Measurements from ENCODE around the gene CPEB4. TPM values are rescaled to one million over a fixed set of nuclear protein-coding genes. Genes with fewer than 3 reads are reported as not detected.

CPEB4 gene
- total and polyA plus RNA-seq, 2 donors (not counting 1 experiment from before 2014, with no cell fraction given): 8.4 to 26.0 TPM

DNA sequence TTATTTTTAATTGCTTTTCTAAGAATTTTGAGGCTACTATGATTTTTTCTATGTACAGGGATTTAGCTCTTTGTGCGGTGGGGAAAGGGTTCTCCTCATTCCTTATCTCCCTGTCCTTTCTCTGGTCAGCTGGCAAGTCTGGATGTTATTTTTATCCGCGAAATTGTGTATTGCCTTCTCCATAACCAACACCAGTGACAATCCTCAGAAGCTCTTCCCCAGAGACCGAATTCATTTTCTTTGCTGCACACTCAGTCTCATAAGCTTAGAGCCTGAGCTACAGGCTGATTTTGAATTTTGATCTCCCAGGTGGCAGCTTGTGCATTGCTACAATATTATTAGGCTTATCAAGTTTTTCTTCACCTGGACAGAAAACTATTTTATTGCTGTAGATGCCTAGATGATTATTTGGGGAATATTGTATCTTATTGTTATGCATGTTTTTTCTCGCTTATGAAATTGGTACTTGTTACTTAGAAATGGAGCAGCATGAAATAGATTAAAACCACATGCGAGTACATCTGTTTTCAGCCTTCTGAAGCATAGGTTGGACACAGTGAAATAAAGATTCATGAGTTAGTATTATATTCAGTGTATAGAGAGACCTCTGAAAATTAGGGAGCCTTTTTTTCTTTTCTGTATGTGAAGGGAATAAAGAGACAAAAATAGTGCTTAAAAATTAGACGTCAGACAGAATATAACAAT, 27.3 kb downstream of the CPEB4 start:
- no peak overlapping the region for H2AFZ ChIP-seq (ENCODE audit: insufficient read depth, low read depth, low read length, poor library complexity, severe bottlenecking)

More for the DNA sequence above, 27.3 kb downstream of the CPEB4 start:
- CTCF ChIA-PET: interaction anchor here (1.1 to 2.6 kb wide), 4 partner anchors 8 to 288 kb away, joined by 4 to 14 read pairs (median 6); no protein-coding TSS in a partner anchor
- POLR2A ChIA-PET: interaction anchor here (1.3 kb wide), 1 partner anchor 21 kb away, joined by 5 read pairs; no protein-coding TSS in a partner anchor
- H3K9me3 Mint-ChIP-seq (ENCODE audit: insufficient read depth): no peaks in the 10 kb centered on the region
- intact Hi-C loops (cut with micrococcal nuclease): loop anchor here (5.0 kb wide), 1 partner anchor 57 kb away; no protein-coding TSS in a partner anchor
- no peak overlapping the region for H3K27ac ChIP-seq (ENCODE audit: low read length in 2 of 2)
- peaks cover 13% of the 10 kb centered on the region for H3K4me1 Mint-ChIP-seq
- H3K79me2 ChIP-seq (ENCODE audit: control insufficient read depth, insufficient read depth, low read length): peaks cover 21% of the 10 kb centered on the region
- H4K20me1 ChIP-seq (ENCODE audit: control insufficient read depth, insufficient read depth, low read length, poor library complexity, severe bottlenecking): no peaks in the 10 kb centered on the region
- H3K36me3 ChIP-seq (replicated peaks in 1 of 2; ENCODE audit: control extremely low read depth in 1 of 2, control insufficient read depth in 1 of 2, extremely low read depth in 1 of 2, insufficient read depth in 2 of 2, low read length in 1 of 2): peaks cover 4 to 6% of the 10 kb centered on the region in 2 experiments
- H3K4me3 Mint-ChIP-seq: no peak overlapping the region
- ATAC-seq (ENCODE audit: low read depth) (no peak), DNase-seq (no peak)
- TF ChIP-seq, protein P1, sequence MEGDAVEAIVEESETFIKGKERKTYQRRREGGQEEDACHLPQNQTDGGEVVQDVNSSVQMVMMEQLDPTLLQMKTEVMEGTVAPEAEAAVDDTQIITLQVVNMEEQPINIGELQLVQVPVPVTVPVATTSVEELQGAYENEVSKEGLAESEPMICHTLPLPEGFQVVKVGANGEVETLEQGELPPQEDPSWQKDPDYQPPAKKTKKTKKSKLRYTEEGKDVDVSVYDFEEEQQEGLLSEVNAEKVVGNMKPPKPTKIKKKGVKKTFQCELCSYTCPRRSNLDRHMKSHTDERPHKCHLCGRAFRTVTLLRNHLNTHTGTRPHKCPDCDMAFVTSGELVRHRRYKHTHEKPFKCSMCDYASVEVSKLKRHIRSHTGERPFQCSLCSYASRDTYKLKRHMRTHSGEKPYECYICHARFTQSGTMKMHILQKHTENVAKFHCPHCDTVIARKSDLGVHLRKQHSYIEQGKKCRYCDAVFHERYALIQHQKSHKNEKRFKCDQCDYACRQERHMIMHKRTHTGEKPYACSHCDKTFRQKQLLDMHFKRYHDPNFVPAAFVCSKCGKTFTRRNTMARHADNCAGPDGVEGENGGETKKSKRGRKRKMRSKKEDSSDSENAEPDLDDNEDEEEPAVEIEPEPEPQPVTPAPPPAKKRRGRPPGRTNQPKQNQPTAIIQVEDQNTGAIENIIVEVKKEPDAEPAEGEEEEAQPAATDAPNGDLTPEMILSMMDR (IDR thresholded peaks at IDR 0.05): no peak
- TF ChIP-seq EZH2 (IDR thresholded peaks at IDR 0.05; ENCODE audit: borderline replicate concordance, insufficient read depth, low read depth, low read length, poor library complexity, severe bottlenecking): no peak
- H3K27me3 Mint-ChIP-seq: no peaks in the 10 kb centered on the region
- 80% methylated on average over 1 of the region's 7 CpGs for WGBS (ENCODE audit: insufficient coverage)
- H3K9me3 ChIP-seq (ENCODE audit: control extremely low read depth in 1 of 3, control insufficient read depth in 2 of 3, insufficient read depth in 1 of 3, low read length in 2 of 3): no peaks in the 10 kb centered on the region
- H3K4me1 ChIP-seq (ENCODE audit: control insufficient read depth in 2 of 2, insufficient read depth in 2 of 2, low read length in 2 of 2): peaks cover 18 to 24% of the 10 kb centered on the region in 2 donors
- no peak overlapping the region for H3K4me3 ChIP-seq (ENCODE audit: control extremely low read depth in 1 of 5, extremely low read depth in 1 of 5, insufficient read depth in 1 of 5, low read depth in 2 of 5, low read length in 4 of 5)
- H3K27me3 ChIP-seq (replicated peaks in 1 of 4; ENCODE audit: control extremely low read depth in 1 of 4, control insufficient read depth in 3 of 4, insufficient read depth in 4 of 4, low read length in 3 of 4): no peaks in the 10 kb centered on the region
- peak overlapping the region; percentile 47 for H3K27ac Mint-ChIP-seq
- H3K4me2 ChIP-seq (replicated peaks; ENCODE audit: low read depth, low read length, poor library complexity, severe bottlenecking): no peak overlapping the region
- no peak overlapping the region for H3K9ac ChIP-seq (ENCODE audit: low read length)

Data from B cell (primary cell).